HG03135 (cell line): ENCODE results near the gene TMEM256.

Source experiments
- ATAC-seq: cut with Tn5 transposase; IDR thresholded peaks from one replicate; pipeline ENCODE4 v1.9.1; 2021; ENCODE audit warnings: mild to moderate bottlenecking, moderate library complexity; ENCODE audit not compliant: unreplicated experiment

TMEM256 gene

DNA sequence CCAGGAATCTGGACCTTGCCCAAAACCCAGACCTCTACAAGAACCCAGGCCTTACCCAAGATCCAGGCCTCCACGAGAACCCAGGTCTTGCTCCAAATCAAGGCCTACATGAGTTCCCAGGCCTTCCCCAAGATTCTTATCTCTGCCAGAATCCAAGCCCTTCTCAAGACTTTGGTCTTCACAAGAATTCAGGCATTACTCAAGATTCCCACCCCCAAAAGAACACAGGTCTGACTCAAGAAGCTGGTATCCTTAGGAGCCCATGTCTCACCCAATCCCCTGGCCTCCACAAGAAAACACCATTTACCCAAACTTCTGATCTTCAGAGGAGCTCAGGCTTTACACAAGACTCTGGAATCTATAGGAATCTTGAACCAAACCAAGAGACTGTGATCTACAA, 27.3 kb upstream of the TMEM256 start:
- ATAC-seq: no peak

DNA sequence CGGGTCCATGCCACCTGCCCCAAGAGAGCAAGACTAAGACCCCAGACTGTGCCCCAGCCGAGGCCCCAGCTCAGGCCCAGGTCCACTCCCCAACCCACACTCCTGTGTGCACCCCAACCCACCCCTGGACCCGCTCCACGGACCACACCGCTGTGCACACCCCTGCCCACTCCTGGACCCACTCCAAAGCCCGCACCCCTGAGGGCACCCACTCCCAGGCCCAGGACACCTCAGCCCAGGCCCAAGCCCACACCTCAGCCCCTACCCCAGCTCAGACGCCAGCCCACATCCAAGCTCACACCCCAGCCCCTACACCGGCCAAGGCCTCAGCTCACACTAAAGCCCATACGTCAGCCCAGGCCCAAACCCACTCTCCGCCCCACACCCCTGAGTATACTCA, 25.8 kb upstream of the TMEM256 start:
- ATAC-seq: no peak

DNA sequence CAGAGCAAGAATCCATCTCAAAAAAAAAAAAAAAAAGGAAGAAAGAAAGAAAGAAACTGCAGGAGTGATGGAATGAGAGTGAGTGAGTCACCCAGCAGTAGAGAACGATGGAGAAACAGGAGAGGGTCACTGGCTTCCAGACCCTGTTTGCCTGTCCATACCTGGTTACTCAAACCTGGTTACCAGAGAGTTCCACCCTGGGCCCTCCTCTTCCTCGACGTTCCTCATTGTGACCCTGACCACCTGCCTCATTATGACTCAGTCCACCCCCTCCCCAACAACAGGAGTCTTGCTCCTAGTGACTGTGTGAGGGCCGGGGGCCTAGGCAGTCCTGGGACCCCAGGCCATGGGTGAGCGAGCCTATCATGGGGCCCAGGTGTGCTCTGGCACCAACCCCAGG, 24.7 kb upstream of the TMEM256 start, which contains the start of gene SPEM3:
Gene SPEM3 (plus strand): TSS at position 301 of the 400 bp plus-strand sequence. CDS start 46 bp downstream, at position 347.
- no peak for ATAC-seq

DNA sequence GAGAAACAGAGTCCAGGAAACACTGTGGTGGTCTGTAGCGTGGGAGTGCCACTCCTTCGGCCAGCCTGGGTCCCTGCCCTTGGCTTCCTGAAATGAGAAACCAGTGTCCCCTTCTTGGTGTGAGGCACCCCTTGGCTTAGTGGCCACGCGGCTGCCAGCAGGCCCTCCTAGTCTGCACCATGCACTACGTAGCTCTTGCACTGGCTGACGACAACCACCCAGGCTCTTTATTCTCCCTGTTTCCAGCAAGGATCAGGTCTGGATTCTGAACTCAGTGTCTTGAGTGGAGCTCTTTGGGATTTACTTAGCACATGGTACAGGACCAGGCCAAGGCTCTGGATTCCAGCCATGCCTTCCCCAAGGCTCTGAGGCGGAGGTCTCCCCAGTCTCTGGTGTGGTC, 23.7 kb upstream of the TMEM256 start:
- no peak for ATAC-seq

DNA sequence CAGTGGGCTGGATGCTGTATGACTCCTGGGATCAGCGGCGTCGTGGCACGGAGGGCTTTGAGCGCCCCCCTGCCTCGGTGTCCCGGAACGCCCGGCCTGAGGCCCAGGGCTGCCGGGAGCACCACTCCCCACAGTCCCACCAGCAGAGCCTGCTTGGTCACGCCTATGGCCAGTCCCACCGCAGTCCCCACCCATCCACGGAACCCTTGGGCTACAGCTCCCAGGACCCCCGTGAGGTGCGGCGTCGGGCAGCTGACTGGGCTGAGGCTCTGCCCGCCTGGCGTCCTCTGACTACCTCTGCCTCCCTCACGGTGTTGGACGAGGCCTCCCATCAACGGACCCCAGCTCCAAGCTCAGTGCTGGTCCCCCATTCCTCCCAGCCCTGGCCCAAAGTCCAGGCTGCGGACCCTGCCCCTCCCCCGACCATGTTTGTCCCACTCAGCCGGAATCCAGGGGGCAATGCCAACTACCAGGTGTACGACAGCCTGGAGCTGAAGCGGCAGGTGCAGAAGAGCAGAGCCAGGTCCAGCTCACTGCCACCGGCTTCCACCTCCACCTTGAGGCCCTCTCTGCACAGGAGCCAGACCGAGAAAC, 23.1 kb upstream of the TMEM256 start:
- ATAC-seq: no peak

DNA sequence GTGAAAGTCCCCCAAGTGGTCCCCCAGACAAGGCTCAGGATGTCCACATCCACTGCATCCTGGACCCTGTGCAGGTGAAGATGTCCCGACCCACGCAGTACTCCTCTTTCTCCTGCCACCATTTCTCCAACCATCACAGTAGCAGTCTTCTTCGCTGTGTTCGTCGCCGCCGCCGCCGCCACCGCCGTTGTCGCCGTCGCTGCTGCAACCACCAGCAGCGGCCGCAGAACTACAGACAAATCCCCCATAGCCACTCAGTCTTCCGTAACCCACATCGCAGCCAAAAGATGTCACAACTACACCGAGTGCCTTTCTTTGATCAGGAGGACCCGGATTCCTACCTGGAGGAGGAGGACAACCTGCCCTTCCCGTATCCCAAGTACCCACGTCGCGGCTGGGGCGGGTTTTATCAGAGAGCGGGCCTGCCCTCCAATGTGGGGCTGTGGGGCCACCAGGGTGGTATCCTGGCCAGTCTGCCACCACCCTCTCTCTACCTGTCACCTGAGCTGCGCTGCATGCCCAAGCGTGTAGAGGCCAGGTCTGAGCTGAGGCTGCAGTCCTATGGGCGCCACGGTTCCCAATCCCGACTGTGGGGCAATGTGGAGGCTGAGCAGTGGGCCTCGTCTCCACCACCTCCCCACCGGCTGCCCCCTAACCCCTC, 22.4 kb upstream of the TMEM256 start:
- ATAC-seq: no peak

DNA sequence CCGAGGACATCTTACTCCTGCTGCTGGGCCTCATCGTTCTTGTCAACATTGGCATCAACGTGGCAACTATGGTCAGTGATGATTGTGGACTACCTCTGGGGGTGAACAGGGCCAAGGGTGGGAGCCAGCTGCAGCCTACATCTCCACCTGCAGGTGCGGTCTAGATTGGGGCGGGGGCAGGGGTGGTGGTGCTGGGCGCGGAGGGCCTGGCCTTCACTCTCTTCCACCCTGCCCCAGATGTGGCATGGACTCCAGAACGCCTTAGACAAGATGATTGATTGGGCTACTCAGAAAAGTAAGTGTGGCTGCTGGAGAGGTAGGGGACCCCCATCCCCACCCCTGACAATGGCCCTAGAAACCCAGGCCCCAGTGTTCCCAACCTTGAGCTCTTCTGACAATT, 21.9 kb upstream of the TMEM256 start:
- ATAC-seq: no peak

DNA sequence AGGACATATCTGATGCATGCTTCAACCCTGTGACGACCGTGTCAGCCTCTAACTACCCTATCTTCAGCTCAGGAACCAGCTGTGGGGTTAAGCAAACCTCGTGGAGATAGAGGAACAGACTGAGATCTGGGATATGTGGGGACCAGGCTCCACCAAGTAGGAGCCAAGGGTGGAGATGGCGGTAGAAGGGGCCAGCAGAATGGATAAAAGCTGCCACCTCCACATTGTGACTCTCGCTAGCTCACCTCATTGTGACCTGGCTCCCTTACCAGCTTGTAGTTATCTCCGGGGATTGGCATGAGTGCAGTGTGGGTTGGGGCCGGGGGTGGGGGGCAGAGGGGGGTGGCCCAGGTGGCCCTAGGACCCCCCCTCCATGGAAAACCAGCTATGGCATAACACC, 21.4 kb upstream of the TMEM256 start, which contains the start of gene SPEM2:
Gene SPEM2 (plus strand): TSS at position 301 of the 400 bp plus-strand sequence. CDS start 73 bp downstream, at position 374.
- ATAC-seq: no peak

DNA sequence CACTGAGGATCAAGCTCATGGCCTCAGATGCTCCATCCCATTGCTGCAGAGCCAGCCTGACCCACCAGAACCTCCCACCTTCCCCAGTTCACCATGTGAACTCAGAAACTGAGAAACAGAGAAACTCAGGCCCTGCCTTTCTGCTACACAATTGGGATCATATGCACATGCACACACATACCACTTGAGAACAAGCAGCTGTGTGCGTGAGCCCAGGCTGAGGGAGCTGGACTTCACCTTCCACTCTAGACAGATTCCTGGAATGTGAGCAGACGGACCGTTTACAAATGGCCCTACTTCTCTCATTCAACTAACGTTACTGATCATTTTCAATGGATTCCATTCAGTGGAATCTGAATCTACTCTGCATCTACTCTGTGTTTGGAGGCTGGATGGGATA, 19.8 kb upstream of the TMEM256 start:
- ATAC-seq: no peak

DNA sequence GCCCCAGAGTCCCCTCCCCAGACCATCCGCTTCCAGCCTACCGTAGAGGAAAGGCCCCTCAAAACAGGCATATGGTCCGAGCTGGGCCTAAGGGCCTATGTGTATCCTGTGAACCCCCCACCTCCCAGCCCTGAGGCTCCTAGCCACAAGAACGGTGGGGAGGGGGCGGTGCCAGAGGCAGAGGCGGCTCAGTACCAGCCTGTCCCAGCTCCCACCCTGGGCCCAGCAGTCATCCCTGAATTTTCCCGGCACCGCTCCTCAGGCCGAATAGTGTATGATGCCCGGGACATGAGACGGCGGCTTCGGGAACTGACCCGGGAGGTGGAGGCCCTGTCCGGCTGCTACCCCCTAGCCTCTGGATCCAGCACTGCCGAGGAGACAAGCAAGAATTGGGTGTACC, 17.3 kb upstream of the TMEM256 start:
- no peak for ATAC-seq

DNA sequence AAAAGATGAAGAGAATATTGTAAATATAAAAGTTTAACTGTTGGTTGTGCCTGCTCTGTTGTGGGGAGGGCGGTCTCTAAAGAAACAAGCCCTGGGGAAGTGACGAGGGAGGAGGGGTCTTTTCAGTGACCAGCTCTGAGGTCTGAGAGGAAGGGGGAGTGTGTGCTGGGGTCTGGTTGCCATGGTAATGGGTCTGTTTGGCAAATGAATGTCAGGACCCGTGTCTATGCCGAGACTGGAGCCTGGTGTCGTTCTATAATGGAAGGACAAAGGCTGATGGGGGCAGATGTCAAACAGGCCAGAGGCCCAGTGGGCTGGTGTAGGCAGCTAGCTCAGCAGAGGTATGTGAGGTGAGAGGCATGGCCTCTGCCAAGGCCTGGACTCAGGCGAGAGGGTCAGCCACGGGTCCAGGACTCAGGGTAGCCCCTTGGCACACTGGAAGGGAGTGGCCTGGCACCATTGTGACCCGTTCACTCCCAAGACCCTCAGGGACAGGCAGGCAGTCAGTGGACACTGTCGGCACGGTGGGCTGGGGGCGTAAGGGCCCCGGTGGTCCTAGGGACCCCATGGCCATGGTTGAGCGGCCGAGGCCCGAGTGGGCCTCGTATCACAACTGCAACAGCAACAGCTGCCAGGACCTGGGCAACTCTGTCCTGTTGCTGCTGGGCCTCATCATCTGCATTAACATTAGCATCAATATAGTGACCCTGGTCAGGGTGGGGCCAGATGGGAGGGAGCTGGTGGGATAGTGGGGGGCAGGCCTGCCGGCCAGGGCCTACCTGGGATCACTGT, 16.1 kb upstream of the TMEM256 start, which contains the start of gene SPEM1:
Gene SPEM1 (plus strand): TSS at position 506 of the 792 bp plus-strand sequence. CDS start 61 bp downstream, at position 567.
- no peak for ATAC-seq

DNA sequence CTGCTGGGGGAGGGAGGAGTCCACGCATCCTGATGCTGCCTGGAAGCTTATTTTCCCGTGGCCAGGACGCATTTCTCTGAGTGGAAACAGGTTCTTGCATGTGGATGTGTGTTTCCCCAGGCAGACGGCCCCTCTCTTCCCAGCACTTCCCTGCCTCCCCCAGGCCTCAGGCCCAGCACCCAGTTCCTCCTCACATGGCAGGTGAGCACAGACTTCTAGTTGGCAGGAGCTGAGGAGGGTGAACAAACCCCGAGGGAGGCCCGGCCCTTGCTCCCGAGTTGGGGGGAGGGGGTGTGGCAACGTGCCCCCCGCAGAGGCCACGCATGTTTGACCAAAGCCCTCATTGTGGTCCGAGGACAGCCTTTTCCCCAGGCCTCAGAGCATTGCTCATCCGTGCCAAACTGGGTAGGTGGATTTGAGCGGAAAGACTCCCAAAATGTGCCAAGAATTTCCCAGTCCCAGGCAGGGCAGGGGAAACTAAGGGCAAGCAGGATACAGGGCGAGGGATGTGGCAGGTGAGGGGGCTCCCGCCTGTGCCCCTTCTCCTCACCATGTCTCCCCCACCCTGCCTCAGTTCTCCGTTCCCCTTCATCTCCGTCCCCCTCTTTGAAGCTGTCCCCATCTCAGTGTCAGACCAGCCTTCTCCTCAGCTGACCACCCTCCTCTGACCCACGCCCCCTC, 14.7 kb upstream of the TMEM256 start:
- ATAC-seq: no peak

DNA sequence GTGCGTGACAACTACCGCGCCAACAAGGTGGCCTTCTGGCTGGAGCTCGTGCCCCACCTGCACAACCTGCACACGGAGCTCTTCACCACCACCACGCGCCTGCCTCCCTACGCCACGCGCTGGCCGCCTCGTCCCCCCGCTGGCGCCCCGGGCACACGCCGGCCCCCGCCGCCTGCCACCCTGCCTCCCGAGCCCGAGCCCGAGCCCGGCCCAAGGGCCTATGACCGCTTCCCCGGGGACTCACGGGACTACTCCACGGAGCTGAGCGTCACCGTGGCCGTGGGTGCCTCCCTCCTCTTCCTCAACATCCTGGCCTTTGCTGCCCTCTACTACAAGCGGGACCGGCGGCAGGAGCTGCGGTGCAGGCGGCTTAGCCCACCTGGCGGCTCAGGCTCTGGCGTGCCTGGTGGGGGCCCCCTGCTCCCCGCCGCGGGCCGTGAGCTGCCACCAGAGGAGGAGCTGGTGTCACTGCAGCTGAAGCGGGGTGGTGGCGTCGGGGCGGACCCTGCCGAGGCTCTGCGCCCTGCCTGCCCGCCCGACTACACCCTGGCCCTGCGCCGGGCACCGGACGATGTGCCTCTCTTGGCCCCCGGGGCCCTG, 13.3 kb upstream of the TMEM256 start:
- ATAC-seq: no peak

DNA sequence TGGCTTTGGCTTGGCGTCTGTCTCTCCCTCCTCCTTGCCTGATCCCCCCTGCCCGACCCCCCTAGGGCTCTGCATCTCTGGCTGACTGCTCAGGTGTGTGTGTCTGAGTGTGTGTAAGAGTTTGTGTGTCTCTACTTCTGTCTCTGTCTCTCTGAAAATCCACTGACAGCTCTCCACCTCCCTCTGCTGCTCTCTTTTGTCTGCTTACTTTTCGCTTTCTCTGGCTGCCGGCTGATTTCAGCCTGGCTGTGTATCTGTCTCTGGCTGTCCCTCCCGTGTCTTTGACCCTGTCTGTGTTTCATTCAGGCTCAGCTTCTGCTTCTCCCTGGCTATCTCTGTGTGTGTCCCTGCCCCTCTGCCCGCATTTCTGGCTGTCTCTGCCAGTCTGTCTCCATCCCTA, 12.4 kb upstream of the TMEM256 start:
- ATAC-seq: no peak

DNA sequence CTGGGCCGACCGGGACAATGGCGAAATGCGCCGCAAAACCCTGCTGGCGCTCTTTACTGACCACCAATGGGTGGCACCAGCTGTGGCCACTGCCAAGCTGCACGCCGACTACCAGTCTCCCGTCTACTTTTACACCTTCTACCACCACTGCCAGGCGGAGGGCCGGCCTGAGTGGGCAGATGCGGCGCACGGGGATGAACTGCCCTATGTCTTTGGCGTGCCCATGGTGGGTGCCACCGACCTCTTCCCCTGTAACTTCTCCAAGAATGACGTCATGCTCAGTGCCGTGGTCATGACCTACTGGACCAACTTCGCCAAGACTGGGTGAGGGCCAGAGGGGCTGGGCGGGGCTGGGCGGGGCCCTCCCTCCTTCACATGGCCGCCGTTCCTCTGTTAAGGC, 11.9 kb upstream of the TMEM256 start:
- ATAC-seq: no peak

DNA sequence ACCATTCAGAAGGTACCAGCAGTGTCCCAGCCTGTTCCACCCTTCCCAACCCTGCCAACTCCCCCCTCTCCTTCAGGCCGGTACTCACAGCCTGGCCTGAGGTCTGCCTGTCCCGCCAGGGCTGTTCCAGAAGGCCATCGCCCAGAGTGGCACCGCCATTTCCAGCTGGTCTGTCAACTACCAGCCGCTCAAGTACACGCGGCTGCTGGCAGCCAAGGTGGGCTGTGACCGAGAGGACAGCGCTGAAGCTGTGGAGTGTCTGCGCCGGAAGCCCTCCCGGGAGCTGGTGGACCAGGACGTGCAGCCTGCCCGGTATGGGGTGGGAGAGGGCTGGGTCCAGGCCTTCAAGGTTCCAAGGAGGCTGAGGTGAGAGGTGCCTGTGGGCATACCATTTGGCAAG, 10.9 kb upstream of the TMEM256 start:
- no peak for ATAC-seq

DNA sequence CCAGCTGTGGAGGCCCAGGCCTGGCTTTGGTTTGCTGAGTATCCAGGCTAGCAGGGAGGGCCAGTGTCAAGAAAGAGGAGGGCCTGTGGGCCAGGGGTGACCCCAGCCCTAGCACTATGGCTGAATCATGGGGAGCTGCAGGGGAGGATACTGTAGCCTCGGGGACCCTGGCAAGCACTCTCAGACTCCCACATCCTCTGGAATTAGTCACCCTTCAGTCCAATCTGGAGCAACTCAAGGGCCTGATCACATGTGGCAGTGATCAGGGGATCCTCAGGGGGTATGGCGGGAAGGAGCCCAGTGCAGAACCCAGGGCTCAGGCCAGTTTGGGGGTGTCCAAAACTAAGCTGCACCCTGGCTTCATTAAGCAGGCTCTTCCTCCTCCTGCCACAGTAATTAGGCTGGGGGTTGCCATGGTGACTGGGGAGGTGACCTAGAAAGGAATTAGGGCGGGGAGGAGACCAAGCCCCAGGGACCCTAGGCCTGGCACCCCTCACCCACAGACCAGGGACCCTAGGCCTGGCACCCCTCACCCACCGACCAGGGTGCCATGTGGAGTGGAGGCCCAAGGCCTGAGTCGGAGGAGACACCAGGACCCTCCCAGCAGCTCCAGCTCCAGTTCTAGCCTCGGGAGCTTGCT, 9.6 kb upstream of the TMEM256 start:
- ATAC-seq: no peak

DNA sequence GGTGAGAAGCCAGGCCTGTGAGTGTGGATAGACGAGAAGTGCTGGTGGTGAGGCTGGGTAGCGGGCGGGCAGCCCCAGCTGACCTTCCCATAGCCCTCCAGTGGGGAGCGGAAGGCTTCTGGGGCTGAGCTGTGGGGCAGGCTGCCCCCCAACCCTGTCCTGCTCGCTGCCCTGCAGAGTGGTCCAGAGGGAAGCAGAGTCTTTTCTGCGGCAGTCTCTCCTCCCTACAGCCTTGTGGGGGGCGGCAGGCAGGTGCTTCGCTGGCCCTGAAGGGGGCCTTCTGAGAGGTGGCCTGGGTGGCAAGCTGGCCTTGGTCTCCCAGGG, 7.5 kb upstream of the TMEM256 start:
- ATAC-seq: no peak

DNA sequence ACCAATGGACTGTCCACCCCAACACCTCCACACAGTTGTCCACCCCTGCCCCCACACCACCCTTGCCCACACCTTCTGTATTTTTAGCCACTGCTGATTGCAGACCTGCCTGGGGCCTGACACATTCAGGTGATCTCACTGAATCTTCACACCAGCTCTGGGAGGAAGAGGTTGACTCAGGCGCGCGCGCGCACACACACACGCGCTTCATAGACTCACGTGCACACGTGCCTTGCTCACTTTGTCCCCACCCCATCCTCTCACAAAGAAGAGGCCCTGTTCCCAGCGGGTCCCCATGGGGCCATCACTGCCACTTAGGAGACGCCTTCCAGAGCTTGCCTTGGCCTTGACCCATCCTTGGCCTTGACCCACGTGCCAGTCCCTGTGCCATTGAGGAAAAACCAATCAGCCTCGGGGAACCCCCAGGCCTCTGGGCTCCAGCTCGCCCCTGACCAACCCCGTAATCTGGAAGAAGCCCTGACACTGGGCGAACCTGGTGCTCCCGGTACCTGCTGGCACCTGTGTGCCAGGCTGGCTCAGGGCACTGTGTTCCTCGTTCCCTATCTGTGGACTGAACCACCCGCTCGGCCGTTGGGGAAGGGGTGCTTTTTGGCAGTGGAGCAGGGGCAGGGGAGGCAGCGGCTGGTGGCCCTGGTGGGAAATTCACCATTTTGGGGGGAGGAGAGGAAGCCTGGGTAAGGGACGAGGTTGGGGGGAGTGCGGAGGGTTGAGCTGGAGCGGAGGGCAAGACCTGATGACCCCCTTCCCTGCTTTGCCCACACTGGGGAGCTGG, 6.9 kb upstream of the TMEM256 start:
- ATAC-seq: no peak

DNA sequence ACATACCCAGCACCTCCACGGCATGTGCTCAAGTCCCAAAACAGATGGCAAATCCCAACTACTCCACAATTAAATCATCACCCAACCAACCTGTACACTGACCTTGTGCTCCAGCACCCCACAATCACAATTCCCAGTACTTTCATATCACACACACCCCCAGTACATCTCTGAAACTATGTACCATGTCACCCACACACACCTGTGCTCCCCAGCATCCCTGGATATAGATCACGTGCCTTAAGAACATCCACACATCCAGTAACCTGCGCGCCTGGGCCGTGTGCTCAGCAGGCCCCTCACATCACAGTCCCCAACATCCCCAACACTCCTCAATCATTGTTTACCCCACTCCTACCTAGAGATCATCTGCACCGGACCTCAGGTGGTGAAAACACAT, 5.8 kb upstream of the TMEM256 start:
- no peak for ATAC-seq
